Measurements from ENCODE around the gene CHD9. TPM values are rescaled to one million over a fixed set of nuclear protein-coding genes. Genes with fewer than 3 reads are reported as not detected.

CHD9 gene
- total RNA-seq, 1 donor from 2014 or later, result 119 TPM

GRCh38 chr16:53053967-53054669, 673 bp upstream of the CHD9 start:
- DNase-seq (ENCODE audit: low spot score in 2 of 2, unreplicated experiment in 2 of 2), result no peak
- H3K27me3 Mint-ChIP-seq (ENCODE audit: low read depth), result no peaks in the 10 kb centered on the region
- no peak for TF ChIP-seq CTCF (IDR thresholded peaks at IDR 0.05; ENCODE audit: unreplicated experiment)
- peak overlapping the region; percentile 25 for H3K27ac Mint-ChIP-seq
- H3K36me3 Mint-ChIP-seq, result no peaks in the 10 kb centered on the region
- no peaks in the 10 kb centered on the region for H3K9me3 Mint-ChIP-seq
- peak overlapping the region; percentile 85 for H3K4me3 Mint-ChIP-seq
- H3K4me1 Mint-ChIP-seq, result peaks cover 11% of the 10 kb centered on the region

- Mint-ChIP-seq H3K27ac (peak overlapping the region; percentile 99), H3K4me1 (peaks cover 11% of the 10 kb centered on the region), H3K4me3 (peak overlapping the region; percentile 85), H3K36me3 (no peaks in the 10 kb centered on the region), H3K27me3 (ENCODE audit: low read depth) (no peaks in the 10 kb centered on the region), H3K9me3 (no peaks in the 10 kb centered on the region)
- TF ChIP-seq CTCF (IDR thresholded peaks at IDR 0.05; ENCODE audit: unreplicated experiment), result no peak
- DNase-seq (ENCODE audit: low spot score in 2 of 2, unreplicated experiment in 2 of 2), result peak in 1 of 2 experiments; percentile 41
Measured at GRCh38 chr16:53055541-53056391, 975 bp downstream of the CHD9 start.

GRCh38 chr16:53056392-53056881, 1.6 kb downstream of the CHD9 start:
- peak overlapping the region; percentile 66 for H3K27ac Mint-ChIP-seq
- H3K9me3 Mint-ChIP-seq, result no peaks in the 10 kb centered on the region
- no peak for TF ChIP-seq CTCF (IDR thresholded peaks at IDR 0.05; ENCODE audit: unreplicated experiment)
- DNase-seq (ENCODE audit: low spot score in 2 of 2, unreplicated experiment in 2 of 2), result no peak
- peak overlapping the region; percentile 36 for H3K4me3 Mint-ChIP-seq
- no peaks in the 10 kb centered on the region for H3K36me3 Mint-ChIP-seq
- H3K4me1 Mint-ChIP-seq, result peaks cover 11% of the 10 kb centered on the region
- no peaks in the 10 kb centered on the region for H3K27me3 Mint-ChIP-seq (ENCODE audit: low read depth)

- no peak for DNase-seq (ENCODE audit: low spot score in 2 of 2, unreplicated experiment in 2 of 2)
- Mint-ChIP-seq H3K9me3 (no peaks in the 10 kb centered on the region), H3K27me3 (ENCODE audit: low read depth) (no peaks in the 10 kb centered on the region), H3K4me3 (no peak overlapping the region), H3K4me1 (peaks cover 11% of the 10 kb centered on the region), H3K36me3 (no peaks in the 10 kb centered on the region), H3K27ac (peak overlapping the region; percentile 10)
- TF ChIP-seq CTCF (IDR thresholded peaks at IDR 0.05; ENCODE audit: unreplicated experiment), result no peak
Measured at GRCh38 chr16:53057658-53058057, 2.9 kb downstream of the CHD9 start.

- H3K4me1 Mint-ChIP-seq, result peaks cover 11% of the 10 kb centered on the region
- no peaks in the 10 kb centered on the region for H3K9me3 Mint-ChIP-seq
- no peaks in the 10 kb centered on the region for H3K27me3 Mint-ChIP-seq (ENCODE audit: low read depth)
- no peak for TF ChIP-seq CTCF (IDR thresholded peaks at IDR 0.05; ENCODE audit: unreplicated experiment)
- no peak overlapping the region for H3K4me3 Mint-ChIP-seq
- H3K27ac Mint-ChIP-seq, result no peak overlapping the region
- H3K36me3 Mint-ChIP-seq, result no peaks in the 10 kb centered on the region
- DNase-seq (ENCODE audit: low spot score in 2 of 2, unreplicated experiment in 2 of 2), result no peak
Measured at GRCh38 chr16:53058441-53058840, 3.6 kb downstream of the CHD9 start.

Data from mesothelial cell of epicardium (in vitro differentiated cells).